Smooth muscle cell (in vitro differentiated cells): Measurements from ENCODE around the gene NTHL1. TPM values are rescaled to one million over a fixed set of nuclear protein-coding genes. Genes with fewer than 3 reads are reported as not detected.

Source experiments
- DNase-seq: peaks from one replicate; lab custom pipeline; 2025; ENCODE audit not compliant: unreplicated experiment; lab: John Stamatoyannopoulos, UW
- H2AFZ ChIP-seq: fragments of 200-600 bp; sonication (generic); 2 replicates; pipeline ENCODE4 v1.6.0; 2016; ENCODE audit warnings: antibody characterized with exemption, low read depth, mild to moderate bottlenecking
- H3F3A ChIP-seq: fragments of 200-600 bp; sonication (generic); 2 replicates; pipeline ENCODE4 v1.6.0; 2017; ENCODE audit warnings: antibody characterized with exemption, low read depth
- H3K27ac ChIP-seq: fragments of 200-600 bp; sonication (generic); 2 replicates; pipeline ENCODE4 v1.5.1; 2016; ENCODE audit warnings: low read depth, mild to moderate bottlenecking
- H3K27me3 ChIP-seq: fragments of 200-600 bp; sonication (generic); 2 replicates; pipeline ENCODE4 v1.6.1; 2016; ENCODE audit warnings: low read depth, mild to moderate bottlenecking
- H3K36me3 ChIP-seq: fragments of 200-600 bp; sonication (generic); 2 replicates; pipeline ENCODE4 v1.5.1; 2016; ENCODE audit warnings: low read depth
- H3K4me1 ChIP-seq: fragments of 200-600 bp; sonication (generic); 2 replicates; pipeline ENCODE4 v1.5.1; 2016; ENCODE audit warnings: low read depth
- H3K4me2 ChIP-seq: fragments of 200-600 bp; sonication (generic); 2 replicates; pipeline ENCODE4 v1.6.0; 2016; ENCODE audit warnings: mild to moderate bottlenecking
- H3K4me3 ChIP-seq: fragments of 200-600 bp; sonication (generic); 2 replicates; pipeline ENCODE4 v1.5.1; 2016; ENCODE audit warnings: mild to moderate bottlenecking
- H3K79me2 ChIP-seq: fragments of 200-600 bp; sonication (generic); 2 replicates; pipeline ENCODE4 v1.6.0; 2016; ENCODE audit warnings: low read depth, mild to moderate bottlenecking
- H3K9ac ChIP-seq: fragments of 200-600 bp; sonication (generic); 2 replicates; pipeline ENCODE4 v1.6.0; 2016; ENCODE audit warnings: low read depth
- H3K9me3 ChIP-seq: fragments of 200-600 bp; sonication (generic); replicated peaks from 2 replicates; pipeline ENCODE4 v1.5.1; 2016; ENCODE audit warnings: low read depth
- H4K20me1 ChIP-seq: fragments of 200-600 bp; sonication (generic); 2 replicates; pipeline ENCODE4 v1.6.0; 2016; ENCODE audit warnings: low read depth
- CTCF ChIP-seq: fragments of 200-600 bp; sonication (generic); IDR thresholded peaks from 2 replicates; pipeline ENCODE4 v1.5.1; 2017; ENCODE audit warnings: borderline replicate concordance, mild to moderate bottlenecking, antibody characterized with exemption; ENCODE audit not compliant: insufficient read depth, poor library complexity, severe bottlenecking
- WGBS: methylation state at CpG from one replicate; pipeline ENCODE4 v1.1.7; 2016; ENCODE audit warnings: low lambda C conversion rate; 5-methylcytosine and 5-hydroxymethylcytosine counted together
- polyA plus RNA-seq: library from polyadenylated mRNA; unstranded; fragments of >200 nt; fragmentation: Nextera tagmentation; extraction: Ambion mirVana; gene quantifications from 2 replicates; pipeline ENCODE4 v1.2.1, GENCODE V29; 2016
- total RNA-seq: library from RNA; depleted of rRNA; stranded (reverse); fragments of >200 nt; gene quantifications from 2 replicates; pipeline ENCODE4 v1.2.3, GENCODE V29; 2014

Gene NTHL1
- total and polyA plus RNA-seq, 2 experiments from 2014 or later = 23.8 to 39.3 TPM

GRCh38 chr16:2089706-2090480 is 42.3 kb upstream of the NTHL1 start:
- no peaks in the 10 kb centered on the region for H3K79me2 ChIP-seq
- 97% methylated on average over 41 of the region's 44 CpGs for WGBS
- H3K36me3 ChIP-seq = no peaks in the 10 kb centered on the region
- no peak overlapping the region for H3K9ac ChIP-seq
- H3K27me3 ChIP-seq = no peaks in the 10 kb centered on the region
- H2AFZ ChIP-seq = no peak overlapping the region
- H3K4me3 ChIP-seq = no peak overlapping the region
- peaks cover 8% of the 10 kb centered on the region for H3F3A ChIP-seq
- no peaks in the 10 kb centered on the region for H3K9me3 ChIP-seq
- H4K20me1 ChIP-seq = peaks cover 53% of the 10 kb centered on the region
- no peak for TF ChIP-seq CTCF
- no peak overlapping the region for H3K4me2 ChIP-seq
- H3K4me1 ChIP-seq = peaks cover 8% of the 10 kb centered on the region
- DNase-seq = no peak
- no peak overlapping the region for H3K27ac ChIP-seq

GRCh38 chr16:2088759-2089358 is 41.2 kb upstream of the NTHL1 start:
- Histone ChIP-seq H3K27me3 (no peaks in the 10 kb centered on the region), H3K9me3 (no peaks in the 10 kb centered on the region), H4K20me1 (peaks cover 45% of the 10 kb centered on the region), H3K4me1 (peaks cover 8% of the 10 kb centered on the region), H3K36me3 (no peaks in the 10 kb centered on the region), H3K4me3 (no peak overlapping the region), H3K79me2 (no peaks in the 10 kb centered on the region), H2AFZ (no peak overlapping the region), H3K27ac (no peak overlapping the region), H3F3A (peaks cover 8% of the 10 kb centered on the region), H3K9ac (no peak overlapping the region), H3K4me2 (no peak overlapping the region)
- TF ChIP-seq CTCF = no peak
- WGBS = 85% methylated on average over 20 of the region's 20 CpGs
- no peak for DNase-seq

GRCh38 chr16:2087748-2088631 is 40.4 kb upstream of the NTHL1 start:
- peaks cover 8% of the 10 kb centered on the region for H3K4me1 ChIP-seq
- no peaks in the 10 kb centered on the region for H3K36me3 ChIP-seq
- 94% methylated on average over 41 of the region's 41 CpGs for WGBS

More at GRCh38 chr16:2087748-2088631, 40.4 kb upstream of the NTHL1 start:
- Histone ChIP-seq H3K79me2 (no peaks in the 10 kb centered on the region), H4K20me1 (peaks cover 41% of the 10 kb centered on the region), H3K4me2 (no peak overlapping the region), H3K27ac (no peak overlapping the region), H3K4me3 (no peak overlapping the region), H2AFZ (no peak overlapping the region), H3F3A (peaks cover 8% of the 10 kb centered on the region), H3K9ac (no peak overlapping the region), H3K27me3 (no peaks in the 10 kb centered on the region), H3K9me3 (no peaks in the 10 kb centered on the region)
- no peak for DNase-seq
- TF ChIP-seq CTCF = no peak
